Peyer's patch (tissue), 4 donors: Measurements from ENCODE around the gene MYLK4. TPM values are rescaled to one million over a fixed set of nuclear protein-coding genes. Genes with fewer than 3 reads are reported as not detected.

Experiments
- DNase-seq, 3 donors: peaks; one replicate each; pipeline ENCODE4 v3.0.0-alpha.2; 2017 to 2019
- H3K27ac ChIP-seq, 4 donors: fragments of 200-600 bp; sonication (generic); one replicate each; pipeline ENCODE4 v1.5.1; 2016 to 2019
- H3K27me3 ChIP-seq, 2 donors: fragments of 200-600 bp; sonication (generic); one replicate each; pipeline ENCODE4 v1.5.1; 2019
- H3K36me3 ChIP-seq, 3 donors: fragments of 200-600 bp; sonication (generic); one replicate each; pipeline ENCODE4 v1.5.1; 2016 to 2019
- H3K4me1 ChIP-seq, 4 donors: fragments of 200-600 bp; sonication (generic); one replicate each; pipeline ENCODE4 v1.5.1; 2016 to 2019
- H3K4me3 ChIP-seq, 4 donors: fragments of 200-600 bp; sonication (generic); 1 replicate in 3 of 4; 2 replicates in 1 of 4; pipeline ENCODE4 v1.5.1; 2016 to 2019; ENCODE audit warnings: mild to moderate bottlenecking in 1 of 4
- H3K9me3 ChIP-seq, 4 donors: fragments of 200-600 bp; sonication (generic); one replicate each; pipeline ENCODE4 v1.5.1; 2016 to 2019; ENCODE audit warnings: mild to moderate bottlenecking in 1 of 4
- POLR2A ChIP-seq, 2 donors: fragments of 450-650 bp; IDR thresholded peaks; one replicate each; pipeline ENCODE4 v1.5.1; 2017; ENCODE audit warnings: antibody characterized with exemption in 2 of 2, mild to moderate bottlenecking in 2 of 2, moderate library complexity in 2 of 2
- total RNA-seq, 4 donors: library from RNA; depleted of rRNA; stranded (reverse); fragments of >200 nt; gene quantifications; one replicate each; pipeline ENCODE4 v1.1.0, GENCODE V29; 2016
- TF ChIP-seq, protein P1 (sequence below), 6 experiments: fragments of 450-650 bp in 4 of 6; fragments of 200-600 bp in 2 of 6; sonication (generic) in 1 of 6; IDR thresholded peaks; one replicate each; pipeline ENCODE4 v1.5.1; 2017 to 2019; ENCODE audit warnings: antibody characterized with exemption in 6 of 6, mild to moderate bottlenecking in 3 of 6, moderate library complexity in 1 of 6

The MYLK4 gene
- total RNA-seq, 4 donors from 2014 or later, result 0.35 to 2.4 (median 0.81) TPM

DNA sequence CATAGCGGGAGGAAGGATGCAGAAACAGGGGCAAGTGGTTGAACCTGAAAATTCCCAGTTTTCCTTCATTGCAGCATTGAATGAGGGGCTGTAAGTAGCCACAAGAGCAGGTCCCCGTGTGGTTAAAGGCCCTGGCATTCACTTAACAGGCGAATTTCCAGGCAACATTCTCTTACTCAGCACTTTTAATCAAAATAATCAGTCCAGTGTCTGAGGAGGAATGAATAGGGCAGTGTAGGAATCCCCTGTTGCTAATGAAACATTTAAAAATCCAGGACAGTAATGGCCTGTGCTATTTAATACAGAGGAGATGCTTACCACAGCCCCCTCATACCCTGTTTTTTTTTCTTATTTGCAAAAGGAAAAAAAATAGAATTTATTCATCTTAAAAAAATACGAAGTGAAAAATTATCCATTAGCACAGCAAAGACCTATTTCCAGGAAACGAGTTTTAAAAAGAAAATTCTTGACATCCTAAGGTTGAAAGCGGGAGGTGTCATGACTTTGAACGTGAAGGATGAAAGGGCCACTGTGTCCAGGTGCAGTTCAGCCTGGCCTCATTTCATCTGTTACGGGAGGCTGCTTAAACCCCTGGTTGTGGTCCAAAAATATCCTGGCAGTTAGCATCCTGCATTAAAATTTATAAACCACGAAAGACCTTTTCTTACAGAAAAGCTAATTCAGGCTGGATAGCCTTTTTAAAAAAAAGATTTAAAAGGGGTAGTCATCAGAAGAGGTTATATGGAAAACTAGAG is 20.2 kb downstream of the MYLK4 start:
- H3K9me3 ChIP-seq, result no peaks in the 10 kb centered on the region
- H3K27me3 ChIP-seq, result no peaks in the 10 kb centered on the region
- TF ChIP-seq, protein P1, sequence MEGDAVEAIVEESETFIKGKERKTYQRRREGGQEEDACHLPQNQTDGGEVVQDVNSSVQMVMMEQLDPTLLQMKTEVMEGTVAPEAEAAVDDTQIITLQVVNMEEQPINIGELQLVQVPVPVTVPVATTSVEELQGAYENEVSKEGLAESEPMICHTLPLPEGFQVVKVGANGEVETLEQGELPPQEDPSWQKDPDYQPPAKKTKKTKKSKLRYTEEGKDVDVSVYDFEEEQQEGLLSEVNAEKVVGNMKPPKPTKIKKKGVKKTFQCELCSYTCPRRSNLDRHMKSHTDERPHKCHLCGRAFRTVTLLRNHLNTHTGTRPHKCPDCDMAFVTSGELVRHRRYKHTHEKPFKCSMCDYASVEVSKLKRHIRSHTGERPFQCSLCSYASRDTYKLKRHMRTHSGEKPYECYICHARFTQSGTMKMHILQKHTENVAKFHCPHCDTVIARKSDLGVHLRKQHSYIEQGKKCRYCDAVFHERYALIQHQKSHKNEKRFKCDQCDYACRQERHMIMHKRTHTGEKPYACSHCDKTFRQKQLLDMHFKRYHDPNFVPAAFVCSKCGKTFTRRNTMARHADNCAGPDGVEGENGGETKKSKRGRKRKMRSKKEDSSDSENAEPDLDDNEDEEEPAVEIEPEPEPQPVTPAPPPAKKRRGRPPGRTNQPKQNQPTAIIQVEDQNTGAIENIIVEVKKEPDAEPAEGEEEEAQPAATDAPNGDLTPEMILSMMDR (IDR thresholded peaks at IDR 0.05), result no peak
- no peak for TF ChIP-seq POLR2A (IDR thresholded peaks at IDR 0.05)
- H3K36me3 ChIP-seq, result no peaks in the 10 kb centered on the region
- DNase-seq, result no peak
- H3K4me3 ChIP-seq, result no peak overlapping the region
- H3K4me1 ChIP-seq, result no peaks in the 10 kb centered on the region
- no peak overlapping the region for H3K27ac ChIP-seq

DNA sequence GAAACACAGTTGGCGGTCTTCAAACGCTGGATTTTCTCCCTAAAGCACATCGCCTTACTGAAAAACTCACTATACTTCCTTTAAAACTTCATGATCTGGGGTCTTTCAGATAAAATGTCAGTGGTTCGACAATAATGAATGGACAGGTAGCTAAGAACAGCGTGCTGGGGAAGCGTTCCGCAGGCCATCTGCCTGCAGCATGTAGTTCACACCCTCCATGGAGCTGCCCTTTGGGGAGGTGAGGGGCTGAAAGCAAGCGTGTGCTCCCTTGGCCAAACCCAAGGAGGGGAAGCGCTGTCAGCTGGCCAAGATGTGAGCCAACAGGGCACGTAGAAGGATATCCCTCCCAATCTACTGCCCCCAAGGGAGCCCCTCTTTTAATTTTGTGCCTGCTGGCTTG is 20.8 kb downstream of the MYLK4 start:
- TF ChIP-seq, protein P1 (IDR thresholded peaks at IDR 0.05), result no peak
- Histone ChIP-seq H3K4me1 (no peaks in the 10 kb centered on the region), H3K9me3 (no peaks in the 10 kb centered on the region), H3K36me3 (no peaks in the 10 kb centered on the region), H3K4me3 (no peak overlapping the region), H3K27me3 (no peaks in the 10 kb centered on the region), H3K27ac (no peak overlapping the region)
- DNase-seq, result no peak

DNA sequence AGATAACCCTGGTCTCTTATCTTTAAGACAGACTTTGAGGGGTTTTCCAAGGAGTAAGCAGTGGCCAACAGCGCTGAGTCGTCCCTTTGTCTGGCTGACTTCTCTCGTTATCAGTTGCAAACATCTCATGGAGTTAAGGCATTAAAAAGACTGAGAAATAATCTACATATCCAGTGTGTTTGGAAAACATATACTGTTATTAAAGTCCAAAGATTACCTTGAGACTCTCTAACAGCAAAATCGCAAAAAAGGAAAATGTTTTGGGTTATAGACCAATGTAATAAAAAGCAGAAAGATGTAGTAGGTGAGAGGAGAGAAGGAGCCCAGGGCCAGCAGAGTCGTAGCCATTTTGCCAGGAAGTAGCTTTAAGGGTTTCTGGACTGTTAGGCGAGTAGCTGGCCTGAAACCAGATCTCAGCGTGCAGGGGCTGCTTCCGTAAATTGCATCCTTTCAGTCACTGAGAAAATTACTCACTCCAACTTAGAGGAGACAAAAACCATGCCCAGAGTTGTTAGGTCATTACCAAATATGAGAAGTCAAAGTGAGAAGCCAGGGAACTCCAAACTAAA is 24.6 kb downstream of the MYLK4 start:
- Histone ChIP-seq H3K27ac (no peak overlapping the region), H3K4me1 (no peaks in the 10 kb centered on the region), H3K27me3 (no peaks in the 10 kb centered on the region), H3K9me3 (no peaks in the 10 kb centered on the region), H3K36me3 (no peaks in the 10 kb centered on the region), H3K4me3 (no peak overlapping the region)
- TF ChIP-seq, protein P1 (IDR thresholded peaks at IDR 0.05), result no peak
- no peak for TF ChIP-seq POLR2A (IDR thresholded peaks at IDR 0.05)
- no peak for DNase-seq

DNA sequence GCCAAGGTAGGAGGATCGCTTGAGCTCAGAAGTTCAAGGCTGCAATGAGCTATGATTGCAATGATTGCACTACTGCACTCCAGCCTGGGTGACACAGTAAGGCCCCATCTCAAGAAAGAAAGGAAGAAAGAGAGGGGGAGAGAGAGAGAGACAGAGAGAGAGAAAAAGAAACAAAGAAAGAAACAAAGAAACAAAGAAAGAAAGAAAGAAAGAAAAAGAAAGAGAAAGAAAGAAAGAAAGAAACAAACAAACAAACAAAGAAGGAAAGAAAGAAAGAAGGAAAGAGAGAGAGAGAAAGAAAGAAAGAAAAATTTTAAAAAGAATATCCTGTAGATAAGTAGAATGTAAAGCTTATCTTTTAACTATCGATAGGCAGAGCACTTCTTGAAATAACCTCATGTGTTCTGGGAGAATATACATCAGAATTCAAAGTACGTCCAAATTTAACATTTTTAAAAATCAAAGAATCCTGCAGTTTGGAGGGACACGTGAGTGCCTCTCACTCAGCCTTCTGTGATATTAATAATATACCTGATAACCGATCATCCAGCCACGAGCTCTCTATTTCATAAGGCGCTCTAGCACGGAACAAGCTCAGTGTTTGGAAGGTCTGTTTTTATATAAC is 25.2 kb downstream of the MYLK4 start:
- Histone ChIP-seq H3K27ac (no peak overlapping the region), H3K9me3 (no peaks in the 10 kb centered on the region)

DNA sequence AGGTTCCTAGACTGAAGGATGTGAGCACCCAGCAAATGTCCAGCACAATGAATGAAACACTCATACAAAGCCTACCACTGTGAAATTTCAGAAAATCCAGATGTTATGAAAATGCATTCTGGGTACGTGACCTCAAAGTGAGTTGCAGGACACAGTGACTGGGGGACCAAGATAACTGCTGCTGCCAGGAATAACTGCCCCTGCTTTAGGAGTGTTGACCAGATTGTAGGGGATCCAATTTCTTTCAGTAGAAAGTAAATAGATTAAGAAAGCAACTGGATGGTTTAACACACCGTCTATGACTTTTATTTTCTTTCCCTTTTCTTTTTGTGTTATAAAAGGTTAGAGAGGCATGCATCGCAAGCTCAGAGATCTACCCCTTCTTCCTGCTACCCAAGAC is 29.5 kb downstream of the MYLK4 start:
- Histone ChIP-seq H3K4me3 (no peak overlapping the region), H3K27ac (no peak overlapping the region), H3K9me3 (no peaks in the 10 kb centered on the region), H3K4me1 (no peaks in the 10 kb centered on the region), H3K27me3 (no peaks in the 10 kb centered on the region), H3K36me3 (no peaks in the 10 kb centered on the region)
- TF ChIP-seq, protein P1 (IDR thresholded peaks at IDR 0.05), result no peak
- no peak for TF ChIP-seq POLR2A (IDR thresholded peaks at IDR 0.05)
- no peak for DNase-seq

More for the DNA sequence above, 25.2 kb downstream of the MYLK4 start:
- TF ChIP-seq, protein P1 (IDR thresholded peaks at IDR 0.05), result no peak
- no peak for TF ChIP-seq POLR2A (IDR thresholded peaks at IDR 0.05)
- no peaks in the 10 kb centered on the region for H3K4me1 ChIP-seq
- H3K27me3 ChIP-seq, result no peaks in the 10 kb centered on the region
- H3K4me3 ChIP-seq, result no peak overlapping the region
- no peaks in the 10 kb centered on the region for H3K36me3 ChIP-seq
- no peak for DNase-seq
